Kidney (tissue), 14 donors: ENCODE data around the gene BABAM2. TPM values are rescaled to one million over a fixed set of nuclear protein-coding genes. Genes with fewer than 3 reads are reported as not detected.
"Not testable (repeated sequence)": the region's sequence is repeated elsewhere in the genome, so short reads cannot be mapped to it uniquely, and the experiment has no call there.

Experiments used
- DNase-seq, 5 donors: peaks; one replicate each; pipeline ENCODE4 v3.0.0-alpha.2; 2013 to 2020
- FAIRE-seq: peaks from 2 replicates; lab custom pipeline; 2012; peaks lifted over from hg19 to GRCh38; lab: Jason Lieb, UNC
- H3K27ac ChIP-seq, 2 donors: one replicate each; pipeline ENCODE4 v1.7.0; 2013; ENCODE audit warnings: low read depth in 2 of 2, low read length in 2 of 2, inconsistent platforms in 1 of 2
- H3K27me3 ChIP-seq: one replicate; pipeline ENCODE4 v1.7.1; 2013; ENCODE audit warnings: low read length, inconsistent platforms; ENCODE audit not compliant: control insufficient read depth, insufficient read depth
- H3K36me3 ChIP-seq, 3 donors: one replicate each; pipeline versions ENCODE4 v1.7.0 to v1.7.1; 2013; ENCODE audit warnings: low read length in 3 of 3, control low read depth in 1 of 3, inconsistent platforms in 1 of 3; ENCODE audit not compliant: insufficient read depth in 3 of 3, control insufficient read depth in 2 of 3
- H3K4me1 ChIP-seq, 3 donors: one replicate each; pipeline versions ENCODE4 v1.7.0 to v1.7.1; 2013; ENCODE audit warnings: low read length in 3 of 3, inconsistent platforms in 1 of 3, low read depth in 1 of 3; ENCODE audit not compliant: control insufficient read depth in 2 of 3, insufficient read depth in 2 of 3
- H3K4me3 ChIP-seq, 3 donors: one replicate each; pipeline versions ENCODE4 v1.7.0 to v1.8.1; 2013; ENCODE audit warnings: low read length in 3 of 3, control low read depth in 1 of 3, inconsistent platforms in 1 of 3
- H3K9ac ChIP-seq, 3 donors: one replicate each; pipeline versions ENCODE4 v1.7.0 to v1.7.1; 2013; ENCODE audit warnings: low read length in 3 of 3, control low read depth in 1 of 3, inconsistent platforms in 1 of 3
- H3K9me3 ChIP-seq, 3 donors: one replicate each; pipeline versions ENCODE4 v1.7.0 to v1.7.1; 2013; ENCODE audit warnings: low read length in 3 of 3, control low read depth in 1 of 3, inconsistent platforms in 1 of 3; ENCODE audit not compliant: control insufficient read depth in 2 of 3, insufficient read depth in 1 of 3
- intact Hi-C: fragments of 100-400 bp; cut with DNase I; formaldehyde crosslinking; loops from one replicate; pipeline ENCODE4 v1.11.1; 2022
- polyA plus RNA-seq: library from polyadenylated mRNA; stranded (reverse); fragments of 350-450 nt; fragmentation: Illumina TruSeq; extraction: RNeasy Lipid Tissue Mini Kit (QIAGEN cat#74804); gene quantifications from one replicate; pipeline ENCODE4 v1.2.3, GENCODE V29; 2014; ENCODE audit warnings: low read depth, low replicate concordance; ENCODE audit not compliant: insufficient read depth
- total RNA-seq: library from RNA; stranded (reverse); fragmentation: NEBNext Ultra II Directional; extraction: Animal tissue kit (Norgen Biotek cat#: 25700); gene quantifications from one replicate; pipeline ENCODE4 v1.2.1, GENCODE V29; 2021
- TF ChIP-seq, protein P1 (sequence below): IDR thresholded peaks from 3 replicates; pipeline ENCODE4 v1.5.1; 2012; ENCODE audit warnings: mild to moderate bottlenecking, moderate library complexity, borderline replicate concordance; ENCODE audit not compliant: insufficient read depth; ENCODE audit errors: extremely low read depth
- donor health status: control.
- donor health status: control.
- donor health status: control.
- donor health status: control.
- donor health status: control.
- donor health status: DM: yes; HTN: yes; CAD: no.
- donor health status: Normal renal cell carcinoma (clear cell type).

Gene BABAM2
- total and polyA plus RNA-seq, 2 donors from 2014 or later = 68.4 to 74.1 TPM

GRCh38 chr2:28004086-28004485 lies 113.6 kb downstream of the BABAM2 start:
- H3K4me3 ChIP-seq = no peak overlapping the region
- DNase-seq (no peak), FAIRE-seq (no peak)
- intact Hi-C loops = no loop called here
- no peaks in the 10 kb centered on the region for H3K27me3 ChIP-seq
- no peaks in the 10 kb centered on the region for H3K36me3 ChIP-seq
- no peaks in the 10 kb centered on the region for H3K4me1 ChIP-seq
- H3K9ac ChIP-seq = no peak overlapping the region
- TF ChIP-seq, protein P1, sequence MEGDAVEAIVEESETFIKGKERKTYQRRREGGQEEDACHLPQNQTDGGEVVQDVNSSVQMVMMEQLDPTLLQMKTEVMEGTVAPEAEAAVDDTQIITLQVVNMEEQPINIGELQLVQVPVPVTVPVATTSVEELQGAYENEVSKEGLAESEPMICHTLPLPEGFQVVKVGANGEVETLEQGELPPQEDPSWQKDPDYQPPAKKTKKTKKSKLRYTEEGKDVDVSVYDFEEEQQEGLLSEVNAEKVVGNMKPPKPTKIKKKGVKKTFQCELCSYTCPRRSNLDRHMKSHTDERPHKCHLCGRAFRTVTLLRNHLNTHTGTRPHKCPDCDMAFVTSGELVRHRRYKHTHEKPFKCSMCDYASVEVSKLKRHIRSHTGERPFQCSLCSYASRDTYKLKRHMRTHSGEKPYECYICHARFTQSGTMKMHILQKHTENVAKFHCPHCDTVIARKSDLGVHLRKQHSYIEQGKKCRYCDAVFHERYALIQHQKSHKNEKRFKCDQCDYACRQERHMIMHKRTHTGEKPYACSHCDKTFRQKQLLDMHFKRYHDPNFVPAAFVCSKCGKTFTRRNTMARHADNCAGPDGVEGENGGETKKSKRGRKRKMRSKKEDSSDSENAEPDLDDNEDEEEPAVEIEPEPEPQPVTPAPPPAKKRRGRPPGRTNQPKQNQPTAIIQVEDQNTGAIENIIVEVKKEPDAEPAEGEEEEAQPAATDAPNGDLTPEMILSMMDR = no peak
- H3K27ac ChIP-seq = no peak overlapping the region
- no peaks in the 10 kb centered on the region for H3K9me3 ChIP-seq

- Histone ChIP-seq H3K4me1 (peaks cover 0 to 3% (median 0%) of the 10 kb centered on the region in 3 donors), H3K36me3 (no peaks in the 10 kb centered on the region), H3K4me3 (no peak overlapping the region), H3K9me3 (no peaks in the 10 kb centered on the region), H3K9ac (no peak overlapping the region), H3K27me3 (no peaks in the 10 kb centered on the region), H3K27ac (no peak overlapping the region)
- DNase-seq (peak in 2 of 5 donors; percentile 5 to 26), FAIRE-seq (no peak)
- intact Hi-C loops = no loop called here
- TF ChIP-seq, protein P1 = no peak
These were observed 119.2 kb downstream of the BABAM2 start for GRCh38 chr2:28009732-28010131.

DNA sequence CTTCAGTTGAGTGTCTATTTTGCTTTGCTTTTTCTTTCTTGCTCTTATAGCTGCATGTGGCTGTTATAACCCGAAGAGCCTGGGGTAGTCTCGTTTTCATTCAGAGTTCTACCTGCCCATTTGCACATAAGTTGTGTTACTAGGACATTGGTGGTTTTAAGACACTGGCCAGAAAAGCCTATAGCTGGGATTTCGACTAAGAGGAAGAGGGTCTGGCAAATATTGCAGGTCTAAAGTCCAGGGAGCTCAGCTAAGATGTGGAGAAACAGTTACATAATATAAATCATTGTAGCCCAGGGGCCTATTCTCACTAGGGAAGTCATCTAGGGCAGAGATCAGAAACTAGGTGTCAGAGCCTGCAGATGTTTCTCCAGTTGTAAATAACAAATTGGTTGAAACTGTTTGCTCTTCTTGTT lies 120.8 kb downstream of the BABAM2 start:
- H3K4me3 ChIP-seq = no peak overlapping the region
- FAIRE-seq = no peak
- H3K27me3 ChIP-seq = no peaks in the 10 kb centered on the region
- H3K9me3 ChIP-seq = no peaks in the 10 kb centered on the region
- H3K36me3 ChIP-seq = no peaks in the 10 kb centered on the region
- no peak overlapping the region for H3K9ac ChIP-seq
- DNase-seq = no peak
- intact Hi-C loops = no loop called here
- H3K27ac ChIP-seq = no peak overlapping the region
- H3K4me1 ChIP-seq = peaks cover 0 to 3% (median 0%) of the 10 kb centered on the region in 3 donors
- TF ChIP-seq, protein P1 = no peak

GRCh38 chr2:28018474-28018873 lies 127.9 kb downstream of the BABAM2 start:
- FAIRE-seq, intact Hi-C loops, H3K9me3 ChIP-seq: not testable (repeated sequence)

GRCh38 chr2:28019521-28019920 lies 129.0 kb downstream of the BABAM2 start:
- H3K36me3 ChIP-seq, H3K9me3 ChIP-seq, DNase-seq, H3K4me1 ChIP-seq, H3K4me3 ChIP-seq, intact Hi-C loops, FAIRE-seq, H3K27me3 ChIP-seq, H3K27ac ChIP-seq, H3K9ac ChIP-seq: not testable (repeated sequence)

More at GRCh38 chr2:28018474-28018873, 127.9 kb downstream of the BABAM2 start:
- H3K27ac ChIP-seq, H3K36me3 ChIP-seq, DNase-seq, H3K4me1 ChIP-seq, H3K4me3 ChIP-seq, H3K9ac ChIP-seq, H3K27me3 ChIP-seq: not testable (repeated sequence)
